ENCODE data around the gene LPCAT3. TPM values are rescaled to one million over a fixed set of nuclear protein-coding genes. Genes with fewer than 3 reads are reported as not detected.

LPCAT3 gene
- total RNA-seq, 1 experiment from 2014 or later: 54.3 TPM

GRCh38 chr12:7008864-7009263 lies 9.4 kb downstream of the LPCAT3 start:
- H3K9me3 ChIP-seq (ENCODE audit: control insufficient read depth, insufficient read depth, low read depth, low read length): no peaks in the 10 kb centered on the region
- in situ Hi-C loops (cut with HindIII; ENCODE audit: low pct_unique_long_range_greater_than_20kb, low sequenced_read_pairs): no loop called here
- DNase-seq (ENCODE audit: low read depth, low spot score) (no peak), ATAC-seq (no peak)
- intact Hi-C loops (cut with micrococcal nuclease; ENCODE audit: unreplicated experiment): no loop called here
- no TSS peak for BruUV-seq (replicated peaks)
- CTCF ChIA-PET: no interaction called here
- H3K27ac ChIP-seq (ENCODE audit: low read length): no peak overlapping the region
- H3K27me3 ChIP-seq (ENCODE audit: control insufficient read depth, insufficient read depth, low read length): no peaks in the 10 kb centered on the region
- peaks cover 3% of the 10 kb centered on the region for H3K36me3 ChIP-seq (ENCODE audit: control insufficient read depth, insufficient read depth, low read length)
- no peak for TF ChIP-seq SIN3A (IDR thresholded peaks at IDR 0.05; ENCODE audit: borderline replicate concordance, insufficient read depth, low read depth, low read length)
- H3K4me3 ChIP-seq (ENCODE audit: low read depth in 2 of 2, low read length in 2 of 2): no peak overlapping the region
- no peaks in the 10 kb centered on the region for H3K4me1 ChIP-seq (ENCODE audit: control insufficient read depth, insufficient read depth, low read length)
- POLR2A ChIA-PET: no interaction called here

- CTCF ChIA-PET: no interaction called here
- peaks cover 3% of the 10 kb centered on the region for H3K36me3 ChIP-seq (ENCODE audit: control insufficient read depth, insufficient read depth, low read length)
- POLR2A ChIA-PET: no interaction called here
- no peaks in the 10 kb centered on the region for H3K27me3 ChIP-seq (ENCODE audit: control insufficient read depth, insufficient read depth, low read length)
- TF ChIP-seq, protein P1, sequence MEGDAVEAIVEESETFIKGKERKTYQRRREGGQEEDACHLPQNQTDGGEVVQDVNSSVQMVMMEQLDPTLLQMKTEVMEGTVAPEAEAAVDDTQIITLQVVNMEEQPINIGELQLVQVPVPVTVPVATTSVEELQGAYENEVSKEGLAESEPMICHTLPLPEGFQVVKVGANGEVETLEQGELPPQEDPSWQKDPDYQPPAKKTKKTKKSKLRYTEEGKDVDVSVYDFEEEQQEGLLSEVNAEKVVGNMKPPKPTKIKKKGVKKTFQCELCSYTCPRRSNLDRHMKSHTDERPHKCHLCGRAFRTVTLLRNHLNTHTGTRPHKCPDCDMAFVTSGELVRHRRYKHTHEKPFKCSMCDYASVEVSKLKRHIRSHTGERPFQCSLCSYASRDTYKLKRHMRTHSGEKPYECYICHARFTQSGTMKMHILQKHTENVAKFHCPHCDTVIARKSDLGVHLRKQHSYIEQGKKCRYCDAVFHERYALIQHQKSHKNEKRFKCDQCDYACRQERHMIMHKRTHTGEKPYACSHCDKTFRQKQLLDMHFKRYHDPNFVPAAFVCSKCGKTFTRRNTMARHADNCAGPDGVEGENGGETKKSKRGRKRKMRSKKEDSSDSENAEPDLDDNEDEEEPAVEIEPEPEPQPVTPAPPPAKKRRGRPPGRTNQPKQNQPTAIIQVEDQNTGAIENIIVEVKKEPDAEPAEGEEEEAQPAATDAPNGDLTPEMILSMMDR (IDR thresholded peaks at IDR 0.05): no peak
- TF ChIP-seq REST (IDR thresholded peaks at IDR 0.05; ENCODE audit: insufficient read depth in 1 of 2, low read depth in 2 of 2, low read length in 1 of 2): no peak
- TF ChIP-seq TCF7L2 (IDR thresholded peaks at IDR 0.05; ENCODE audit: low read depth, low read length): no peak
- no peak for TF ChIP-seq SIN3A (IDR thresholded peaks at IDR 0.05; ENCODE audit: borderline replicate concordance, insufficient read depth, low read depth, low read length)
- no peak for TF ChIP-seq POLR2AphosphoS5 (IDR thresholded peaks at IDR 0.05; ENCODE audit: low read depth, low read length)
- H3K9me3 ChIP-seq (ENCODE audit: control insufficient read depth, insufficient read depth, low read depth, low read length): no peaks in the 10 kb centered on the region
- in situ Hi-C loops (cut with HindIII; ENCODE audit: low pct_unique_long_range_greater_than_20kb, low sequenced_read_pairs): no loop called here
- intact Hi-C loops (cut with micrococcal nuclease; ENCODE audit: unreplicated experiment): no loop called here
- H3K4me1 ChIP-seq (ENCODE audit: control insufficient read depth, insufficient read depth, low read length): no peaks in the 10 kb centered on the region
- BruUV-seq (replicated peaks): no TSS peak
- no peak overlapping the region for H3K27ac ChIP-seq (ENCODE audit: low read length)
- ATAC-seq (no peak), DNase-seq (ENCODE audit: low read depth, low spot score) (no peak)
- no peak overlapping the region for H3K4me3 ChIP-seq (ENCODE audit: low read depth in 2 of 2, low read length in 2 of 2)
These were observed 11.6 kb downstream of the LPCAT3 start for GRCh38 chr12:7006639-7007038.

DNA sequence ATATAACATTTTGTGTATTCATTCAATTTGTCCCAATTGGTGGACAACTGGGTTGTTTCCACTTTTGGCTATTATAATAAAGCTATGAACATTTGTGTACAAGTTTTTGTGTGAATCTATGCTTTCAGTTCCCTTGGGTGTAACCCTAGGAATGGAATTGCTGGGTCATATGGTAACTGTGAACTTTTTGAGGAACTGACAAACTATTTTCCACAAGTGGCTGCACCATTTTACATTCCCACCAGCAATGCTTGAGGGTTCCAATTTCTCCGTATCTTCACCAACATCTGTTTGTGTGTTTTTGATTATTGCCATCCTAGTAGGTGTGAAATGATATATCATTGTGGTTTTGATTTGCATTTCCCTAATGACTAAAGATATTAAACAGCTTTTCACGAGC lies 13.0 kb downstream of the LPCAT3 start:
- CTCF ChIA-PET: no interaction called here
- Histone ChIP-seq H3K36me3 (ENCODE audit: control insufficient read depth, insufficient read depth, low read length) (peaks cover 3% of the 10 kb centered on the region), H3K4me1 (ENCODE audit: control insufficient read depth, insufficient read depth, low read length) (no peaks in the 10 kb centered on the region), H3K27me3 (ENCODE audit: control insufficient read depth, insufficient read depth, low read length) (no peaks in the 10 kb centered on the region), H3K27ac (ENCODE audit: low read length) (no peak overlapping the region), H3K9me3 (ENCODE audit: control insufficient read depth, insufficient read depth, low read depth, low read length) (no peaks in the 10 kb centered on the region), H3K4me3 (ENCODE audit: low read depth in 2 of 2, low read length in 2 of 2) (no peak overlapping the region)
- no TSS peak for BruUV-seq (replicated peaks)
- TF ChIP-seq SIN3A (IDR thresholded peaks at IDR 0.05; ENCODE audit: borderline replicate concordance, insufficient read depth, low read depth, low read length) (no peak), REST (IDR thresholded peaks at IDR 0.05; ENCODE audit: insufficient read depth in 1 of 2, low read depth in 2 of 2, low read length in 1 of 2) (no peak), TCF7L2 (IDR thresholded peaks at IDR 0.05; ENCODE audit: low read depth, low read length) (no peak), POLR2AphosphoS5 (IDR thresholded peaks at IDR 0.05; ENCODE audit: low read depth, low read length) (no peak)
- TF ChIP-seq, protein P1 (IDR thresholded peaks at IDR 0.05): no peak
- DNase-seq (ENCODE audit: low read depth, low spot score) (no peak), ATAC-seq (no peak)
- POLR2A ChIA-PET: no interaction called here
- intact Hi-C loops (cut with micrococcal nuclease; ENCODE audit: unreplicated experiment) (no loop called here), in situ Hi-C loops (cut with HindIII; ENCODE audit: low pct_unique_long_range_greater_than_20kb, low sequenced_read_pairs) (no loop called here)

Measured in Panc1 (cell line).